ENCODE data around the gene DNAJB14. TPM values are rescaled to one million over a fixed set of nuclear protein-coding genes. Genes with fewer than 3 reads are reported as not detected.

DNAJB14 gene
- polyA plus RNA-seq, 1 of the 3 experiments (the other 2 are of a cell fraction) = 23.8 TPM

GRCh38 chr4:99846891-99847290 is 99.5 kb downstream of the DNAJB14 start:
- no peaks in the 10 kb centered on the region for H3K9me3 ChIP-seq
- H3K36me3 ChIP-seq (replicated peaks in 1 of 2; ENCODE audit: control insufficient read depth in 1 of 2, insufficient read depth in 2 of 2, low read length in 1 of 2) = no peaks in the 10 kb centered on the region
- DNase-seq = no peak
- H3K79me2 ChIP-seq (ENCODE audit: insufficient read depth) = no peaks in the 10 kb centered on the region
- TF ChIP-seq EP300 (IDR thresholded peaks at IDR 0.05; ENCODE audit: borderline replicate concordance in 1 of 2, low read depth in 1 of 2, low read length in 1 of 2) (peak in 1 of 2 experiments; percentile 60; a peak in 2 of 4 replicates), CHD2 (IDR thresholded peaks at IDR 0.05; ENCODE audit: low read length, partially characterized antibody) (peak; percentile 22), MAX (IDR thresholded peaks at IDR 0.05; ENCODE audit: low read depth) (no peak), RAD21 (IDR thresholded peaks at IDR 0.05; ENCODE audit: low read length) (0 out of 2 replicates have a peak, but pooled peaks have one; percentile 19), GATA2 (CRISPR knock-in tag; IDR thresholded peaks at IDR 0.05) (peak; percentile 82)
- no peak overlapping the region for H3K4me3 ChIP-seq (ENCODE audit: low read depth in 2 of 2, low read length in 1 of 2)
- ChIA-PET POLR2A (no interaction called here), CTCF (interaction anchor here (0.7 to 2.3 kb wide), 3 partner anchors 38 to 98 kb away, joined by 3 to 5 read pairs (median 3); no protein-coding TSS in a partner anchor)
- no peaks in the 10 kb centered on the region for H3K9me2 ChIP-seq
- H3K27ac ChIP-seq (ENCODE audit: low read depth in 2 of 2, low read length in 1 of 2) = no peak overlapping the region; a peak in 1 of 4 replicates
- 24% methylated on average over 1 of the region's 1 CpG for WGBS (ENCODE audit: low lambda C conversion rate)
- H3K4me2 ChIP-seq = no peak overlapping the region
- no peak overlapping the region for H3K9ac ChIP-seq
- no peaks in the 10 kb centered on the region for H3K27me3 ChIP-seq (ENCODE audit: insufficient read depth)
- no peaks in the 10 kb centered on the region for H3F3A ChIP-seq (replicated peaks; ENCODE audit: insufficient read depth)
- H4K20me1 ChIP-seq (ENCODE audit: insufficient read depth) = no peaks in the 10 kb centered on the region
- H3K4me1 ChIP-seq (ENCODE audit: control insufficient read depth in 1 of 2, insufficient read depth in 2 of 2, low read depth in 1 of 2, low read length in 1 of 2) = peaks cover 0 to 15% of the 10 kb centered on the region in 2 experiments; a peak in 2 of 4 replicates
- no peak overlapping the region for H2AFZ ChIP-seq (ENCODE audit: low read depth)

Other genes starting within 250 kb of the DNAJB14 start
- not detected in 2 replicates for gene DAPP1, start 129.8 kb downstream of the DNAJB14 start, polyA plus RNA-seq (2012; rRNA removed)
- gene LAMTOR3, start 52.2 kb downstream of the DNAJB14 start, polyA plus RNA-seq (2012; rRNA removed) = 20.8 and 29.7 TPM in 2 replicates
- gene H2AZ1, start 3.7 kb upstream of the DNAJB14 start, polyA plus RNA-seq (2012; rRNA removed) = 353 and 408 TPM in 2 replicates
- gene DDIT4L, start 243.8 kb upstream of the DNAJB14 start, polyA plus RNA-seq (2012; rRNA removed) = 2.1 TPM in 2 replicates

All from SK-N-SH (cell line).